ENCODE measurements around the gene KEL.
"Not testable (repeated sequence)": the region's sequence is repeated elsewhere in the genome, so short reads cannot be mapped to it uniquely, and the experiment has no call there.

The KEL gene, protein sequence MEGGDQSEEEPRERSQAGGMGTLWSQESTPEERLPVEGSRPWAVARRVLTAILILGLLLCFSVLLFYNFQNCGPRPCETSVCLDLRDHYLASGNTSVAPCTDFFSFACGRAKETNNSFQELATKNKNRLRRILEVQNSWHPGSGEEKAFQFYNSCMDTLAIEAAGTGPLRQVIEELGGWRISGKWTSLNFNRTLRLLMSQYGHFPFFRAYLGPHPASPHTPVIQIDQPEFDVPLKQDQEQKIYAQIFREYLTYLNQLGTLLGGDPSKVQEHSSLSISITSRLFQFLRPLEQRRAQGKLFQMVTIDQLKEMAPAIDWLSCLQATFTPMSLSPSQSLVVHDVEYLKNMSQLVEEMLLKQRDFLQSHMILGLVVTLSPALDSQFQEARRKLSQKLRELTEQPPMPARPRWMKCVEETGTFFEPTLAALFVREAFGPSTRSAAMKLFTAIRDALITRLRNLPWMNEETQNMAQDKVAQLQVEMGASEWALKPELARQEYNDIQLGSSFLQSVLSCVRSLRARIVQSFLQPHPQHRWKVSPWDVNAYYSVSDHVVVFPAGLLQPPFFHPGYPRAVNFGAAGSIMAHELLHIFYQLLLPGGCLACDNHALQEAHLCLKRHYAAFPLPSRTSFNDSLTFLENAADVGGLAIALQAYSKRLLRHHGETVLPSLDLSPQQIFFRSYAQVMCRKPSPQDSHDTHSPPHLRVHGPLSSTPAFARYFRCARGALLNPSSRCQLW

DNA sequence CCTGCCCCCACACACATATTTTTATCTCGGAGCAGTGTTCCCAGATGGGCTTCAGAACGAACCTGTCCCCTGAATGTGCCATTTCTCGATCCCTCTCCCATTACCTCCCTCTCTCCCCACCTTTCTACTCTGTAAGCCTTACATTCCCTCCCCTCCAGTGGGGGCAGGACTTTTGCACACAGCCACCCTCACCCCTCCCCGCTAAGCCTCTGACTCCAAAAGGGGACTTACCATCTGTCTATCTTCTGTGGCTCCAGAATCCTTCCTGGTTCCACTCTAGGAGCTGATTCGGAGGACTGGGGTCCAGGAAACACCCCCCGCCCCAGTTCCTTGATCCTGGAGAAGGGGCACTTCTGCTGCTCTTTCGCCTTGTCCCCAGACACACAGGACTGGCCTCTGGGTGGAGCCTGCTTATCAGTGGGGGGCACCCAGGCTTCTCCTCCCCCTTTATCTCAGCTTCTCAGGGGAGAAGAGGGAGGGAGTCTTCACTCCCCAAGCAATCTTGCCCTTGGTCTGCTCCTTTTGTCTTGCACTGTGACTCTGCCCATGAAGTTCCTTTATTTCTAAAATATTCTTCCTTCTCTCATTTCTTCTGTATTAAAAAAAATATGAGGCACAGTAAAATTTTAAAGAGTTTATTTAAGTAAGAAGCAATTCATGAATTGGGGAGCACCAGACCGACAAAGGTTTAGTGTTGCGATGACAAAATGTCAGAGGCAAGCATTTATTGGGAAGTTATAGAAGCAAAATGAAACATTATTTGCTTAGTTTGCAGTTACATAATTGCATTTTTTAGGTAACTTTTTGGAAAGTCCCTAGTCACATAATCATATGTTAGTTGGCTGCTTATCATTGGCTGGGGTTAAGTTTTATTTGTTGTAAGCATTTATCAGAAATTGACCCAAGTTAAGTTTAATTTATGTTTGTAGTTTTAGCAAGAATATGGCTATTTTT lies at the start of gene KEL:
Gene KEL, minus strand, starts transcription at position 391 of the 954 bp plus-strand sequence. Its CDS starts 157 bp downstream, at position 234.
- DNase-seq (ENCODE audit: low read depth): no peak

DNA sequence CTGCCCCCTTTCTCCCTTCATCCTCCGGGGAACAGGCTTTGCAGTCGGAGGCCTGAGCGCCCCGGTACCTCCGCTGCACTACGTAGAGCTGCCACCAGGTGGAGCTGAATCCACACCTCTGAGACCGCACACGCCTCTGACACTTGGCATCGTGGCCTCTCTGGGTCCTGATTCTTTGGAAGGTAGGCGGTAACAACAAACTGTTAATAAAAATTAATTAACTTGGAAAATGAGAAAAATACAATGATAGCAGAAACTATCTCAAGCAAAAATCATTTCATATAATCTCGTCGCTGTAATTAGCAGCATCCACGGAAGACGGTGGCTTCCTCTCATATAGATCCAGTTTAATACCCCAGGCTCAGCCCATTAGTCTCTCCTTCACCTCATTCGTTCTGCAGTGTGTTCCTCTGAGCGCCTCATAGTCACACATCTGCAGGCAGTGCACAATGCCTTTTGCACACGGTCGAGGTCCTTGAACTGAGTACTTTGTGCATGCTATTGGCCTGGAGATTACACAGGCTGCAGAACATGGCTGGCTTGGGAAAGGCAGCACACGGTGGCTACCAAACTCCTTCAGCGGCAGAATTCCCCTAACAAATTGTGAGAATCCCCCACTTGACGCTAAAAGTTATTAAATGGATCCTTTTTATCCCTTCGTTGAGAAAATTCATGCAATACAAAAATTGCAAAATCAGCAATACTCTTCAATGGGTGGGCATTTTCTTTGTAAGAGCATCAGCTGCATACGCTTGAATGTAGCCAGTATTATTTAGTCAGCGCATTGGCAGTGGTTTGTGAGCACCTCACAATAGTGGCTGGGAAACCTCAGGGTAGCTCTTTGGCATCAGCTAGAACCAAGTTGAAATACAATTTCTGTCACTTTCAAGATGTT lies 46.1 kb upstream of the KEL start:
- no peak for DNase-seq (ENCODE audit: low read depth)

DNA sequence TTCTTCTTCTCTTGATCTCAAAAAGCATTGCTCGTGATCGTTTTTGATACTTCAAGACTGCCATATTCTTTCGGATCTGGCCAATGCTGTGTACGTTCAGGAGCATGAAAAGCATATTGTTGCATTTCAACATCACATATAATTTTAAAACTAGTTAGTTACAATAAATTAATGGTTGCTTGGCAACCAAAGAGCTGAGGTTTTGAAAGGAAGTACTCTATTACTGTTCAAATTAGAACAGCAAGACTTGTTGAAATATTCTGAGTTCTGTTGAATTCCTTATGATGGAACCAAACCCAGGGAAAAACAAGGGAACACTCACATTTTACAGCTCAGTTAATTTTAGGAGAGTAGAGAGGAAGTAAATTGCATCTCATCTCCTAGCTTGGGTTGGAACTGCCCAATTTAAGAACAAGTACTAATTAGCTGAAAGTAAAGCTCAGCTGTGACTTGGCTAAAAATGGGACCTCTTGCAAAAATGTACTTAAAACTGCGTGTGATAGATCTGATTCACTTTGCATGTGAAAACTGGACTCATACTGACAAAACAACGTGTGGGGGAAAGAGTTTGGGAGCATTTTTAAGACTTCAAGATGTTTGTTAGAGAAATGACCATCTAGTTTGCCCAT lies 43.6 kb upstream of the KEL start:
- no peak for DNase-seq (ENCODE audit: low read depth)

DNA sequence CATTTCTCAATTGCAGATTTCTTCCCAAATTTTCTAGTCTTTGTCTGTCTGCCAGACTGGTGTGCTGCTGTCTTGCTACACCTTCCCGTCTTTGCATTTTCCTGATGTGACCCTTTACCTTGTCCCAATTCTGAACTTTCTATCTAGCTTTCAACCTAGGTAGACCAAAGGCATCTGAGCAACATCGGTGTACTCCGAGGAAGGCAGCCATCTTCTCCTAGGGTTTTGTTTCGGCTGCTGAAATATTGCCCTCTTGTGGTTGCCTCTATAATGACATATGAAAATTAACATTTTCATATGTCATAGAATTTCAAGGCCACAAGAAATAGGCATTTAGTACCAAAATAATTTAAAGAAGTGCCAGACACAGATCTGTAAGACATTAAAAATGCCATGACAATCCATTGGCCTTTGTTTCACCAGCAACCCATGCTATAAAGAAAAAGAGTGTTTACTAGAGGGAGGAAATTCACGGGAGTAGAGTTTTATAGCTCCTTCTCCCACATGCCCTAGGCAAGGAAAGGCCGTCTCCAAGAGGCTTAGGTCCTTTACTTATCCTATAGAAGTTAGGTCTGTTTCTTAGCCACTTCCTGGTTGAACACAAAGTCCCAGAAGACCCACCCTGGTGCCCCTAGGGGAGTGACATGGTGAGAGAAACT lies 41.4 kb upstream of the KEL start:
- no peak for DNase-seq (ENCODE audit: low read depth)

DNA sequence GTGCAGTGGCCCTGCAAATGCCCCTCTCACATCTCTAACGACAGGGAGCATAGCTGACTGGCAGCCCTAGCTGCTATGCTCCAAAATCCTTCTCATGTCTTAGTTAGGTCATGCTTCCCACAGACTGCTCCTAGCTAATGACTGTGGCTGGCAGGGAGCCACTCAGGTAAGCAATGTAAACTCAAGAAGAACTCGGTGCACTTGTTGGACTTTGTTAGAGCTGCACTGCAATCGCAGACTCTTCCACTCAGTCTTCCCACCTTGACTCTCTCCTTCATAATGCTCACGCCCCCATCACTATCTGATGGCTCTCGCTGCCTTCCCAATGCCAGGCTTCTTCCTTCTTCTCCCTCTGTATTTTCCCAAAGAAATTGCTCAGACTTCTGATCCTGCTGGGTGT lies 40.7 kb upstream of the KEL start:
- no peak for DNase-seq (ENCODE audit: low read depth)

DNA sequence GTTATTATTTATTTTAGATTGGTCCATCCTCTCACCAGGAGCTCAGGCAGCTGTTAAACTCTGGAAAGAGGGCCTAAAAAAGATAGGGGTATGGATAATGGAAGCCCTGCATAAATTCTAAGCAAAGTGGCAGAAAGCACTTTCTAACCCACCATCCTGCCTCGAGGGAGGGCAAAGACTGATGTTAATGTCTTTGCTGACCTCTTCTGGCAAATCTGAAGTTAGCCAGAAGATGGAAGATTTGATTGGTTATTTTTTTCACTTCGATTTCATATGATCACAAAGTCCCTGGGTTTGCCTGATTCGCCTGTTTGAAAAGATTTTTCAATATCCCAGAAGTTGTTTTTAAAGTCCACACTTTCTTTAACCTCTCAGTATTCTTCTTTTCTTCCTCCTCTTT lies 39.9 kb upstream of the KEL start:
- DNase-seq (ENCODE audit: low read depth): no peak

DNA sequence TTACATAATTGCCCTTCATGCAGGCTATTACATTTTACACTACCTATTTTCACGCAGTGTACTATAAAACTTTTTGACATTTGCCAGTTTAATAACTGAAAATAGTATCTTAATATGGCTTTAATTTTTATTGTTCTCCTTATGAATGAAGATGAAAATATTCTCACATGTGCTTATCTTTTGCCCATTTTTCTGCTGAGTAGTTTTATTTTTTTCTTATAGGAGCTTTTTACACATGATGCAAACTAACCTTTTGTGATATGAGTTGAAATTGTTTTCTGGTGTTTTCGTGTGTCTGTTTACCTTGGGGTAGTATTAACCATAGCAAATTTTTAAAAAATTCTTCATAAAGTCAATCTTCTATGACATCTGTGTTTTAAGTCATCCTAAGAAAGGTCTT lies 38.5 kb upstream of the KEL start:
- DNase-seq (ENCODE audit: low read depth): no peak

DNA sequence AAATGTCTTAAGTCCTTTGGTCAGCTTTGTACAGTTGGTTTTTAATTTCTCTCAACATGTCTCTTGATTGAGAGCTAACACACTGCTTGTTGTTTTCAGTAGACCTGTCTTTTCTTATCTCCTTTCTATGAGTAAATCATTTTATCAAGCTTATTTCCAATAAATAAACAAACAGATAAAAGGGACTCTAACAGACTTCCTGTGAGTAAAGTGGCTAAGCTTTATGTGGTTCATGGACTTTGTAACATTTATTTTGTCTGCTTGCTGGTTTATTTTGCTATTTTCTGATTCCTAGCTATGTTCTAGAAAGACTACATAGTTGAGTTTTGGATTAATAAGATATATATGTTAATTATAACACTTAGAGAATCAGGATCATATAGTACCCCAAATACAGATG lies 37.6 kb upstream of the KEL start:
- no peak for DNase-seq (ENCODE audit: low read depth)

DNA sequence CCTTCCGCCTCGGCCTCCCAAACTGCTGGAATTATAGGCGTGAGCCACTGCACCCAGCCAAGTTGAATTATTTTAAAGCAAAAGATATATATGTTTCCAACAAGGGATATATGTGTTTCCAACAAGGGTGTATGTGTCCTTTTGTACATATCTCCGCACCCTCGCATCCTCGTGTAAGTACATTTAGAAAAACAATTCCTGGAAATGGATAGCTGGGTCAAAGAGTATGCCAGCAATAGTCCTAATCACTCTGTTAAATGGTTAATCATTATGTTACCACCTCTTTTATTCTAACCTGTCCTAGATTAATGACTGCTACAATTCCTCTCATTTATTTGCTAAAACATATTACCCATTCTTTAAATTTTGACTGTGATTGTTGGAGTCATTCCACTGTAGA lies 36.8 kb upstream of the KEL start:
- DNase-seq (ENCODE audit: low read depth): no peak

DNA sequence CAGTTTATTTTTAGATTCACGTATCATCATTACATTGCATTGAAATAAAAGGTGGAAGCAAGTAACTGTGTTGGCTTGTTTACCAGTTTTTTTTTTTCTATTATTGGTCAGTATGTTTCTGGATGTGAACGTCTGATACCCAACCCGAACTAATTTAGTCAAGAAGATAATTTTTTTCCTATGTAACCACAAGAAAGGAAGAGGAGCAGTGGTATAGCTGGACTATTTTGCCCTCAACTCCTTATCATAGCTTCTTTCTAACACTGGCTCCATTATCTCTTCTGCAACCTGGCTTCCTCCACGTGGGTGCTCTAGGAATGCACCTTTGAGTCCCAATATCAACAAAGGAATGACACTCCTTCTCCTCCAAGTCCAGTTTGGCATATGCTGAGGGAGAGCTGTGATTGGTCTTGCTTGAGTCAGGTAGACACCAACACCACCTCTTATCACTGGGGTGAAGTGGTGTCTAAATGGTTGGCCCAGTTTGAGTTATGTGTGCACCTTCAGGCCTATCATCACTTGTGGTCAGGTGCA lies 35.4 kb upstream of the KEL start:
- no peak for DNase-seq (ENCODE audit: low read depth)

DNA sequence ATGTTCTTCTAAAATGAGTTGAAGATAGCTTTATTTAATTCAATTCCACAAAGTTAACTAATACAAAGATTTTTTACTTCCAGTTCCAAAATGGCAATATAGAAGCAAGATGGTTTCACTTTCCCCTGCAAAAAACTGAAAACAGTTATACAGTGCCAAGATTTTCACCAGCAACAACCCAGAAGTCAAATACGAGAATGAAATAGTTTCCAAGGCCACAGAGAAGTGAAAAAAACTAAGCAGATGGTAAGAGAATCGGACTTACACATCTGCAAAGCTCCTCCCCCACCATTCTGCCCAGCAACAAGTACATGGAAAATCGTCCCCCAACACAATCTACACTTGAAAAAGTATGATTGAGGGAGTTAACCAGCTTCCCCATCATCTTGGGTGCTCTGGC lies 30.3 kb upstream of the KEL start:
- no peak for DNase-seq (ENCODE audit: low read depth)

DNA sequence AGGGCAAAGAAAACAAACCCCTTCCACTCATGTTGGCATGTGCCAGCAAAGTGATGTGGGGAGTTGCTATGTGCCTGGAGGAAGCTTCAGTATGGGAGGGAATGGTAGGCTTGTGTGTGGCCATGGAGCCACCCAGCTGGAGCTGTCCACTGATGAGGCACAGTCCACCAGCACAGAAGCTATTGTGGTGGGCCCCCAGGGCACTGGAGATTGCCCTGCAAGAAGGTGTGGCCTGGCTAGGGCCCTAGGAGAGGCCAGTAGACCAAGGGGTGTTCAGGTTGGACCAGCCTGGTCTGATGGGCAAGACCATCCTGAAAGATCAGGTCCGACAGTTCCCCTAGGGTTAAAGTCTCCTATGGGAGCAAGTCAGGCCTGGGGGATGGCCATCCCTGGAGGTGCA lies 22.1 kb upstream of the KEL start:
- DNase-seq (ENCODE audit: low read depth): no peak

DNA sequence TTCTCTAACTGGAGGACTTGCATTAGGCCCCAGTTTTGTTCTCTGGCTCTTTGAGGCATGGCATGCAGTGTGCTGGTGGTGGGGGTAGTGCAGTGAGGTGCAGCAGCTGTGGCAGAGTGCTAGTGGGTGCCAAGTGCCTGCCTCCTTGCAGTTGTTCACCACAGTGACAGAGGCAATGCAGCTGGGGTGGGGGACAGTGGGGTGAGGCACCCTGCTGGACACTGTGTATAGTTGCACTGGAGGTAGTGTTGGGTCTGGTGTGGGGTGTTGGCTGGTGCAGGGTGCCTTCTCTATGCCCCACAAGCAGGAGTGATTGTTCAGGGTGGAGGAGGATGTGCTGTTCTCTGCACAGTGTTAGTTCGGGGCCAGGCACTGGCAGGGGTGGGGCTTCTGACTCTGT lies 21.7 kb upstream of the KEL start:
- DNase-seq (ENCODE audit: low read depth): no peak

DNA sequence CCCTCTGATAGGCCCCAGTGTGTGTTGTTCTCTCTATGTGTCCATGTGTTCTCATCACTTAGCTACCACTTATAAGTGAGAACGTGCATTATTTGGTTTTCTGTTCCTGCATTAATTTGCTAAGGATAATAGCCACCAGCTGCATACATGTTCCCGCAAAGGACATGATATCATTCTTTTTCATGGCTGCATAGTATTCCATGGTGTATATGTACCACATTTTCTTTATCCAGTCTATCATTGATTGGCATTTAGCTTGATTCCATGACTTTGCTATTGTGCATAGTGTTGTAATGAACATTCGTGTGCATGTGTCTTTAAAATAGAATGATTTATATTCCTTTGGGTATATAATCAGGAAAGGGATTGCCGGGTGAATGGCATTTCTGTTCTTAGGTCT lies 16.2 kb upstream of the KEL start:
- DNase-seq (ENCODE audit: low read depth): not testable (repeated sequence)

DNA sequence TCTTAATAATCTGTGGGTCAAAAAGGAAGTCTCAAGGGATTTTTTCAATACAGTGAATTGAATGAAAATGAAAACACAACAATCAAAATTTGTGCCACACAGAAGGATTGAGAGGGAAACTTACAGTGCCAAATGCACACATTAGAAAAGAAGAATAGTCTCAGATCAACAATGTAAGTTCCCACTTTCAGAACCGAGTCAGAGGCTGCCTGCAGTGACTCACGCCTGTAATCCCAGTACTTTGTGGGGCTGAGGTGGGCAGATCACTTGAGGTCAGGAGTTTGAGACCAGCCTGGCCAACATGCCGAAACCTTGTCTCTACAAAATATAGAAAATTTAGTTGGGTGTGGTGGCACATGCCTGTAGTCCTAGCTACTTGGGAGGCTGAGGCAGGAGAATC lies 12.5 kb upstream of the KEL start:
- no peak for DNase-seq (ENCODE audit: low read depth)

DNA sequence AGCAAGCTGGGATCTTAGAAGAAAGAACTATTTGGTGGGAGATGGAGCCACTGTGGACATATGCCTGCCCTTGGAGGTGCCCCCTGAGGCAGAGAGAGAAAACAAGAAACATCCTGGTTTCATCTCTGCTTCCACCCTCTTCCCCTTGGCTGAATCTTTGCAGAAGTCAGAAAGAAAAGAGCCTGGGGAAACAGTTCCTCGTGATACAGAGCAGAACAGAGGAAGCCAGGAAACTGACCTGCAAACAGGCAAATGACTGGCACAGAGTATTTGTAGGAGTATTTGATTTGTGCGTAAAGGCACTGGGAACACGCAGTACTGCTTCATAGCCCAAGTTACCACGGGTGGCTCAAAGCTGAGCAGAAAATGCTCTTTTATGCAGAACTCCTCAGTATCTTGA lies 7.0 kb upstream of the KEL start:
- DNase-seq (ENCODE audit: low read depth): no peak

DNA sequence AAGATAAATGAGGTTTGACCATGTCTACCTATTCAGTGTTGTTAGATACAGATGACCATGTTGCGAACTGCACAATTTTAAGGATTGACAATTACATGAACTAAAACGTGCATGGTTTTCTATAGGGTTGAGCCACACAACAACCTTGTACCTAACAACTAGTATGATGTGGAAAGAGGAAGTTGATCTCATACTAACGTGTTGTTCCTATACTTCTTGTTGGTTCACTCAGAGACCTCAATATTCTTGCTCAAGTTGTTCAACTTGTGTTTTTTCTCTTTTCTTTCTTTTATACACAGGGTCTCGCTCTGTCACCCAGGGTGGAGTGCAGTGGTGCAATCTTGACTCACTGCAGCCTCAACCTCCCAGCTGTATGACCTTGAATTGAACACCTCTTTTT lies 6.1 kb upstream of the KEL start:
- no peak for DNase-seq (ENCODE audit: low read depth)

DNA sequence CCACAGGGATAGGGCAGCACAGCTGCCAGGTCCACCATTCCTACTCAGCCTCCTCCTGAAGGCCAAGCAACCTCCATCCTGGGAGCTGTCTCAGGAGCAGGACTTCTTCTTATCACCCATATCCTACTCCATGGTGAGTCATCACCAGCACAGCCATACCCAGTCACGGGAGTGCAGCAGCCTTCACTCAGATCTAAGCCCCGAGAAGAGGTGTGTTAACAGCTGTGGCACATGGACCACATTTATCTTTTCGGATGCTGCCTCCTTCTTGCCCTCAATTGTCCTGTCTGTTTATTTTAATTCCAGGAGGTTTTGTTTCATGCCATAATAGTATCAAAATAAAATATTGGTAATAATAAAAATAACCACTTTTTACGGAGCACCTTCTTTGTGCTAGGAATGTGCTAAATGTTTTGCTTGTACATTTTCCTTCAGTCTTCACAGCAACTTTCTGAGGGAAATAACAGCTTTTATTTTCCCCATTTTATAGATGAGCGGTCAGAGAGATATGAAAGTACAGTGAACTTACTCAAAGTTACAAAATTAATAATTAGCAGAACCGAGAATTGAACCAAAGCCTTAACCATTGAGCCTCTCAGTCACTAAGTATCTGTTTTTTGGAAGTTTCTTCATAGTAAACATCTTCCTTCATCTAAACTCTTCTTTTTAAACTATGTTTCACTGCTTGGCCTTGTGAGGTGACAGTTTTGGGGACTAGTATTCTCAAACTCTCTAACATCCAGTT lies 2.5 kb upstream of the KEL start:
- DNase-seq (ENCODE audit: low read depth): no peak

DNA sequence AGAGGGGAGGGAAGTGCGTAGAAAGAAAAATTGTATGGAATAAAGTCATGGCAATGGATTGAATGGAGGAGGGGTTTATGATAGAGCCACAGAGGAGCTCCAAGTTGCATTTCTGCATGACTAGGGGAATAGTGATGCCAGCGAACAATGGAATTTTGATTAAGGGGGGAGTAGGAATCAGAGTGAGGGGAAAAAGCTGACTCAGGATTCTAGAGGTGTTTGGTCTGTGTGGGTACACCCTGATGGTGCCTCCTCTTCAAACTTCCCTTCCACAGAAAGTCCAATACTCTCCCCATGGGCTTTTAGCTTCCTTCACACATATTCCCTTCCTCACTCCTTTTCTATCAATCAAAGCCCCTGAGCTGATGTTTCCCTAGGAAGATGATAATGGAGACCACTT lies 1.8 kb upstream of the KEL start:
- no peak for DNase-seq (ENCODE audit: low read depth)

Measured in HS-27A (cell line).